GM23338 (cell line): Measurements from ENCODE around the gene HNF1B. TPM values are rescaled to one million over a fixed set of nuclear protein-coding genes. Genes with fewer than 3 reads are reported as not detected.

Experiments
- ATAC-seq: fragments of 200-7000 bp; cut with Tn5 transposase; 3 replicates; pipeline ENCODE4 v1.9.1; 2020
- DNase-seq: peaks from one replicate; pipeline ENCODE4 v3.0.0-alpha.2; 2015; ENCODE audit warnings: low spot score
- H2AFZ ChIP-seq: fragments of 200-600 bp; sonication (generic); 2 replicates; pipeline ENCODE4 v1.8.0; 2016; ENCODE audit warnings: antibody characterized with exemption, mild to moderate bottlenecking, moderate library complexity
- H3F3A ChIP-seq: fragments of 200-600 bp; sonication (generic); replicated peaks from 2 replicates; pipeline ENCODE4 v1.8.0; 2017; ENCODE audit warnings: antibody characterized with exemption, mixed run types, low read depth
- H3K27ac ChIP-seq: fragments of 200-600 bp; sonication (generic); 2 replicates; pipeline ENCODE4 v1.6.1; 2016; ENCODE audit warnings: low read depth
- H3K27me3 ChIP-seq: fragments of 200-600 bp; sonication (generic); 2 replicates; pipeline ENCODE4 v1.8.0; 2016; ENCODE audit warnings: mild to moderate bottlenecking, mixed run types, moderate library complexity; ENCODE audit not compliant: insufficient read depth
- H3K36me3 ChIP-seq: fragments of 200-600 bp; sonication (generic); 2 replicates; pipeline ENCODE4 v1.8.0; 2016; ENCODE audit warnings: mild to moderate bottlenecking; ENCODE audit not compliant: insufficient read depth
- H3K4me1 ChIP-seq: fragments of 200-600 bp; sonication (generic); 2 replicates; pipeline ENCODE4 v1.8.0; 2016; ENCODE audit warnings: mild to moderate bottlenecking, moderate library complexity; ENCODE audit not compliant: insufficient read depth
- H3K4me2 ChIP-seq: fragments of 200-600 bp; sonication (generic); 2 replicates; pipeline ENCODE4 v1.7.1; 2017; ENCODE audit warnings: mixed run types
- H3K4me3 ChIP-seq: fragments of 200-600 bp; sonication (generic); 2 replicates; pipeline ENCODE4 v1.6.1; 2016; ENCODE audit warnings: mixed run types
- H3K79me2 ChIP-seq: fragments of 200-600 bp; sonication (generic); replicated peaks from 2 replicates; pipeline ENCODE4 v1.8.0; 2017; ENCODE audit warnings: mild to moderate bottlenecking; ENCODE audit not compliant: insufficient read depth
- H3K9me2 ChIP-seq: fragments of 200-600 bp; sonication (generic); 2 replicates; pipeline ENCODE4 v1.8.0; 2017; ENCODE audit not compliant: insufficient read depth
- H4K20me1 ChIP-seq: fragments of 200-600 bp; sonication (generic); replicated peaks from 2 replicates; pipeline ENCODE4 v1.8.0; 2017; ENCODE audit warnings: mild to moderate bottlenecking; ENCODE audit not compliant: insufficient read depth
- H3K27ac Mint-ChIP-seq: 2 replicates; pipeline ENCODE4 v1.8.0; 2020; ENCODE audit warnings: inconsistent platforms, mild to moderate bottlenecking, moderate library complexity, mixed read lengths
- H3K27me3 Mint-ChIP-seq: 3 replicates; pipeline ENCODE4 v1.8.0; 2022; ENCODE audit warnings: low read depth, mild to moderate bottlenecking, moderate library complexity, mixed read lengths, inconsistent platforms; ENCODE audit not compliant: insufficient read depth, poor library complexity
- H3K36me3 Mint-ChIP-seq: 3 replicates; pipeline ENCODE4 v1.8.0; 2021; ENCODE audit warnings: low read depth, mild to moderate bottlenecking, inconsistent platforms, moderate library complexity, mixed read lengths
- H3K4me1 Mint-ChIP-seq: 3 replicates; pipeline ENCODE4 v1.8.0; 2020; ENCODE audit warnings: mild to moderate bottlenecking, inconsistent platforms, mixed read lengths
- H3K4me3 Mint-ChIP-seq: 3 replicates; pipeline ENCODE4 v1.8.0; 2021; ENCODE audit warnings: moderate library complexity, mild to moderate bottlenecking, inconsistent platforms, mixed read lengths
- H3K9me3 Mint-ChIP-seq: 3 replicates; pipeline ENCODE4 v1.8.0; 2020; ENCODE audit warnings: moderate library complexity, mild to moderate bottlenecking, inconsistent platforms, mixed read lengths
- CREB1 ChIP-seq: fragments of 250-450 bp; sonication (Bioruptor Pico); IDR thresholded peaks from 2 replicates; pipeline ENCODE4 v1.5.0; 2020; ENCODE audit warnings: low read depth, mild to moderate bottlenecking, moderate library complexity
- EZH2 ChIP-seq: fragments of 200-600 bp; sonication (generic); IDR thresholded peaks from one replicate; pipeline ENCODE4 v1.8.0; 2017; ENCODE audit warnings: antibody characterized with exemption, mild to moderate bottlenecking, low read depth; ENCODE audit not compliant: unreplicated experiment
- ZNF114 ChIP-seq: fragments of 250-450 bp; sonication (Bioruptor Pico); IDR thresholded peaks from 2 replicates; pipeline ENCODE4 v1.5.0; 2020; ENCODE audit warnings: mild to moderate bottlenecking, moderate library complexity
- ZNF331 ChIP-seq: fragments of 250-450 bp; sonication (Bioruptor Pico); IDR thresholded peaks from 2 replicates; pipeline ENCODE4 v1.5.0; 2020; ENCODE audit warnings: low read depth, mild to moderate bottlenecking, moderate library complexity
- polyA plus RNA-seq: library from polyadenylated mRNA; unstranded; fragments of >200 nt; fragmentation: Nextera tagmentation; extraction: Ambion mirVana; gene quantifications from 2 replicates; pipeline ENCODE4 v1.2.1, GENCODE V29; 2016
- total RNA-seq: library from RNA; depleted of rRNA; stranded (reverse); fragments of >200 nt; shearing (Covaris generic); gene quantifications from 2 replicates; pipeline ENCODE4 v1.2.3, GENCODE V29; 2014
- TF ChIP-seq, protein P1 (sequence below): IDR thresholded peaks from one replicate; pipeline ENCODE4 v1.6.1; 2018; ENCODE audit warnings: antibody characterized with exemption; ENCODE audit not compliant: unreplicated experiment
- TF ChIP-seq, protein P2 (sequence below): fragments of 250-450 bp; sonication (Bioruptor Pico); IDR thresholded peaks from 2 replicates; pipeline ENCODE4 v1.5.0; 2020; ENCODE audit warnings: mild to moderate bottlenecking, moderate library complexity
- TF ChIP-seq, protein P3 (sequence below): IDR thresholded peaks from 2 replicates; pipeline ENCODE4 v1.6.1; 2016; ENCODE audit warnings: antibody characterized with exemption

HNF1B gene
- total and polyA plus RNA-seq, 2 experiments from 2014 or later, result 0.07 to 0.19 TPM

DNA sequence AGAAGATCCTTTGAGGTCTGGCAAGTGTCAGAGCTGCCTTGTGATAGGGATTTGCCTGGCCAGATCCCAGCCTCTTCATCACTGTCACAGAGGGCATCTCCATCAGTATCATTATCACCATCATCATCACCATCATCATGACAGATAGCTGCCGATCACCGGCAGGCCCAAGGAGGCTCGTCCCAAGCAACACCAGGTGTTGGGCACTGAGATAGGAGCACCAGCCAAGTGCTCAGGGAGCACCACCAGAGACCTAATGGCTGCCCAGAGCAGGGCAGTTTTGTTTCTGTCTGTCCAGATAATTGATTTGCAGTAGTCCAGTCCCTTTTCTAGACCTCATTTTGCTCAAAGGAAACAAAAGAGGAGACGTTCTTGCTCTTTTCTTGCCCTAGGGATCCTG lies 25.0 kb downstream of the HNF1B start (continued):
- TF ChIP-seq, protein P1, sequence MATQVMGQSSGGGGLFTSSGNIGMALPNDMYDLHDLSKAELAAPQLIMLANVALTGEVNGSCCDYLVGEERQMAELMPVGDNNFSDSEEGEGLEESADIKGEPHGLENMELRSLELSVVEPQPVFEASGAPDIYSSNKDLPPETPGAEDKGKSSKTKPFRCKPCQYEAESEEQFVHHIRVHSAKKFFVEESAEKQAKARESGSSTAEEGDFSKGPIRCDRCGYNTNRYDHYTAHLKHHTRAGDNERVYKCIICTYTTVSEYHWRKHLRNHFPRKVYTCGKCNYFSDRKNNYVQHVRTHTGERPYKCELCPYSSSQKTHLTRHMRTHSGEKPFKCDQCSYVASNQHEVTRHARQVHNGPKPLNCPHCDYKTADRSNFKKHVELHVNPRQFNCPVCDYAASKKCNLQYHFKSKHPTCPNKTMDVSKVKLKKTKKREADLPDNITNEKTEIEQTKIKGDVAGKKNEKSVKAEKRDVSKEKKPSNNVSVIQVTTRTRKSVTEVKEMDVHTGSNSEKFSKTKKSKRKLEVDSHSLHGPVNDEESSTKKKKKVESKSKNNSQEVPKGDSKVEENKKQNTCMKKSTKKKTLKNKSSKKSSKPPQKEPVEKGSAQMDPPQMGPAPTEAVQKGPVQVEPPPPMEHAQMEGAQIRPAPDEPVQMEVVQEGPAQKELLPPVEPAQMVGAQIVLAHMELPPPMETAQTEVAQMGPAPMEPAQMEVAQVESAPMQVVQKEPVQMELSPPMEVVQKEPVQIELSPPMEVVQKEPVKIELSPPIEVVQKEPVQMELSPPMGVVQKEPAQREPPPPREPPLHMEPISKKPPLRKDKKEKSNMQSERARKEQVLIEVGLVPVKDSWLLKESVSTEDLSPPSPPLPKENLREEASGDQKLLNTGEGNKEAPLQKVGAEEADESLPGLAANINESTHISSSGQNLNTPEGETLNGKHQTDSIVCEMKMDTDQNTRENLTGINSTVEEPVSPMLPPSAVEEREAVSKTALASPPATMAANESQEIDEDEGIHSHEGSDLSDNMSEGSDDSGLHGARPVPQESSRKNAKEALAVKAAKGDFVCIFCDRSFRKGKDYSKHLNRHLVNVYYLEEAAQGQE, result no peak

DNA sequence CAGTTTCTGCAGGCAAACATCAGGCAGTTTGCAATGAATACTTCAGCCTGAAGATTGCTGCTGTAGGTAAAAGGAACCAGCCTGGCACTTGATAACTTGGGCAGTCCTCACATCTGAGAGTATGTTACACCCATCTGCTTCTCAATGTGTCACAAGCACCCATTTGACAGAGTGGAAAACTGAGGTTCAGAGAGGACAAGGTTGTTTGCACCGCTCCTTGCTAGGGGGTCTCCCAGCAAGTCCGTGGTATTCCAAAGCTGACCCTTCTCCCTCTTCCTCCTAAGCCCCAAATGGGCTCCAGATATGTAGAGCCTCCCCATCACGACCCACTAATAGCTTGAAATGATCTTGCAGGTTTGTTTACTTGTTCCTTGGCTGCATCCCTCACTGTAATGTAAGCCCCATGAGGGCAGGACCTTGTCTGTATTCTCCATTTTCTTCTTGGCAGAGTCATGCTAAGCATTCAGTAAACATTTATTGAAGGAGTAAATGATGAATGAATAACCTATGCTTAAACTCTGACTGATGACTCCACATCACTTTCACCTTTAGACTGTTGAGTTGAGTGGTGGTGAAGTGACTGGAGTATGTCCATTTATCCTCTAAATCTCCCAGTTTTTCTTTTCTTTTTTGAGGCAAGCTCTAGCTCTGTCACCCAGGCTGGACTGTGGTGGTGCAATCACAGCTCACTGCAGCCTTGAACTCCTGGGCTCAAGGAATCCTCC lies 26.4 kb downstream of the HNF1B start:
- H3K4me1 ChIP-seq, result no peaks in the 10 kb centered on the region
- Mint-ChIP-seq H3K27ac (no peak overlapping the region), H3K36me3 (no peaks in the 10 kb centered on the region), H3K4me1 (peaks cover 7% of the 10 kb centered on the region; the same call in 2 of the 3 replicates), H3K27me3 (peaks cover 3% of the 10 kb centered on the region), H3K9me3 (no peaks in the 10 kb centered on the region), H3K4me3 (no peak overlapping the region)
- no peak overlapping the region for H3K4me2 ChIP-seq
- H4K20me1 ChIP-seq, result no peaks in the 10 kb centered on the region
- no peaks in the 10 kb centered on the region for H3K36me3 ChIP-seq
- H3K27me3 ChIP-seq, result no peaks in the 10 kb centered on the region
- no peak overlapping the region for H2AFZ ChIP-seq
- DNase-seq (no peak), ATAC-seq (no peak)
- no peak overlapping the region for H3K4me3 ChIP-seq
- no peak overlapping the region for H3K27ac ChIP-seq
- no peaks in the 10 kb centered on the region for H3K9me2 ChIP-seq
- H3F3A ChIP-seq, result no peaks in the 10 kb centered on the region
- H3K79me2 ChIP-seq, result no peaks in the 10 kb centered on the region
- TF ChIP-seq ZNF114 (CRISPR knock-in tag) (no peak), CREB1 (no peak), ZNF331 (CRISPR knock-in tag) (no peak), EZH2 (no peak)
- TF ChIP-seq, protein P2, sequence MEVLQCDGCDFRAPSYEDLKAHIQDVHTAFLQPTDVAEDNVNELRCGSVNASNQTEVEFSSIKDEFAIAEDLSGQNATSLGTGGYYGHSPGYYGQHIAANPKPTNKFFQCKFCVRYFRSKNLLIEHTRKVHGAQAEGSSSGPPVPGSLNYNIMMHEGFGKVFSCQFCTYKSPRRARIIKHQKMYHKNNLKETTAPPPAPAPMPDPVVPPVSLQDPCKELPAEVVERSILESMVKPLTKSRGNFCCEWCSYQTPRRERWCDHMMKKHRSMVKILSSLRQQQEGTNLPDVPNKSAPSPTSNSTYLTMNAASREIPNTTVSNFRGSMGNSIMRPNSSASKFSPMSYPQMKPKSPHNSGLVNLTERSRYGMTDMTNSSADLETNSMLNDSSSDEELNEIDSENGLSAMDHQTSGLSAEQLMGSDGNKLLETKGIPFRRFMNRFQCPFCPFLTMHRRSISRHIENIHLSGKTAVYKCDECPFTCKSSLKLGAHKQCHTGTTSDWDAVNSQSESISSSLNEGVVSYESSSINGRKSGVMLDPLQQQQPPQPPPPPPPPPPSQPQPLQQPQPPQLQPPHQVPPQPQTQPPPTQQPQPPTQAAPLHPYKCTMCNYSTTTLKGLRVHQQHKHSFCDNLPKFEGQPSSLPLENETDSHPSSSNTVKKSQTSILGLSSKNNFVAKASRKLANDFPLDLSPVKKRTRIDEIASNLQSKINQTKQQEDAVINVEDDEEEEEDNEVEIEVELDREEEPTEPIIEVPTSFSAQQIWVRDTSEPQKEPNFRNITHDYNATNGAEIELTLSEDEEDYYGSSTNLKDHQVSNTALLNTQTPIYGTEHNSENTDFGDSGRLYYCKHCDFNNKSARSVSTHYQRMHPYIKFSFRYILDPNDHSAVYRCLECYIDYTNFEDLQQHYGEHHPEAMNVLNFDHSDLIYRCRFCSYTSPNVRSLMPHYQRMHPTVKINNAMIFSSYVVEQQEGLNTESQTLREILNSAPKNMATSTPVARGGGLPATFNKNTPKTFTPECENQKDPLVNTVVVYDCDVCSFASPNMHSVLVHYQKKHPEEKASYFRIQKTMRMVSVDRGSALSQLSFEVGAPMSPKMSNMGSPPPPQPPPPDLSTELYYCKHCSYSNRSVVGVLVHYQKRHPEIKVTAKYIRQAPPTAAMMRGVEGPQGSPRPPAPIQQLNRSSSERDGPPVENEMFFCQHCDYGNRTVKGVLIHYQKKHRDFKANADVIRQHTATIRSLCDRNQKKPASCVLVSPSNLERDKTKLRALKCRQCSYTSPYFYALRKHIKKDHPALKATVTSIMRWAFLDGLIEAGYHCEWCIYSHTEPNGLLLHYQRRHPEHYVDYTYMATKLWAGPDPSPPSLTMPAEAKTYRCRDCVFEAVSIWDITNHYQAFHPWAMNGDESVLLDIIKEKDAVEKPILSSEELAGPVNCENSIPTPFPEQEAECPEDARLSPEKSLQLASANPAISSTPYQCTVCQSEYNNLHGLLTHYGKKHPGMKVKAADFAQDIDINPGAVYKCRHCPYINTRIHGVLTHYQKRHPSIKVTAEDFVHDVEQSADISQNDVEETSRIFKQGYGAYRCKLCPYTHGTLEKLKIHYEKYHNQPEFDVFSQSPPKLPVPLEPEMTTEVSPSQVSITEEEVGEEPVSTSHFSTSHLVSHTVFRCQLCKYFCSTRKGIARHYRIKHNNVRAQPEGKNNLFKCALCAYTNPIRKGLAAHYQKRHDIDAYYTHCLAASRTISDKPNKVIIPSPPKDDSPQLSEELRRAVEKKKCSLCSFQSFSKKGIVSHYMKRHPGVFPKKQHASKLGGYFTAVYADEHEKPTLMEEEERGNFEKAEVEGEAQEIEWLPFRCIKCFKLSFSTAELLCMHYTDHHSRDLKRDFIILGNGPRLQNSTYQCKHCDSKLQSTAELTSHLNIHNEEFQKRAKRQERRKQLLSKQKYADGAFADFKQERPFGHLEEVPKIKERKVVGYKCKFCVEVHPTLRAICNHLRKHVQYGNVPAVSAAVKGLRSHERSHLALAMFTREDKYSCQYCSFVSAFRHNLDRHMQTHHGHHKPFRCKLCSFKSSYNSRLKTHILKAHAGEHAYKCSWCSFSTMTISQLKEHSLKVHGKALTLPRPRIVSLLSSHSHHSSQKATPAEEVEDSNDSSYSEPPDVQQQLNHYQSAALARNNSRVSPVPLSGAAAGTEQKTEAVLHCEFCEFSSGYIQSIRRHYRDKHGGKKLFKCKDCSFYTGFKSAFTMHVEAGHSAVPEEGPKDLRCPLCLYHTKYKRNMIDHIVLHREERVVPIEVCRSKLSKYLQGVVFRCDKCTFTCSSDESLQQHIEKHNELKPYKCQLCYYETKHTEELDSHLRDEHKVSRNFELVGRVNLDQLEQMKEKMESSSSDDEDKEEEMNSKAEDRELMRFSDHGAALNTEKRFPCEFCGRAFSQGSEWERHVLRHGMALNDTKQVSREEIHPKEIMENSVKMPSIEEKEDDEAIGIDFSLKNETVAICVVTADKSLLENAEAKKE (CRISPR knock-in tag), result no peak
- TF ChIP-seq, protein P1, result no peak
- TF ChIP-seq, protein P3, sequence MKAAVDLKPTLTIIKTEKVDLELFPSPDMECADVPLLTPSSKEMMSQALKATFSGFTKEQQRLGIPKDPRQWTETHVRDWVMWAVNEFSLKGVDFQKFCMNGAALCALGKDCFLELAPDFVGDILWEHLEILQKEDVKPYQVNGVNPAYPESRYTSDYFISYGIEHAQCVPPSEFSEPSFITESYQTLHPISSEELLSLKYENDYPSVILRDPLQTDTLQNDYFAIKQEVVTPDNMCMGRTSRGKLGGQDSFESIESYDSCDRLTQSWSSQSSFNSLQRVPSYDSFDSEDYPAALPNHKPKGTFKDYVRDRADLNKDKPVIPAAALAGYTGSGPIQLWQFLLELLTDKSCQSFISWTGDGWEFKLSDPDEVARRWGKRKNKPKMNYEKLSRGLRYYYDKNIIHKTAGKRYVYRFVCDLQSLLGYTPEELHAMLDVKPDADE, result no peak
